Osteocyte (in vitro differentiated cells): ENCODE data around the gene C4orf50. TPM values are rescaled to one million over a fixed set of nuclear protein-coding genes. Genes with fewer than 3 reads are reported as not detected.

Experiments
- DNase-seq: peaks from one replicate; pipeline ENCODE4 v3.0.0; 2021; ENCODE audit warnings: mixed read lengths; ENCODE audit not compliant: unreplicated experiment; ENCODE audit errors: extremely low spot score
- H3K27ac Mint-ChIP-seq: one replicate; pipeline ENCODE4 v1.8.0; 2021; ENCODE audit warnings: mild to moderate bottlenecking, mixed read lengths; ENCODE audit not compliant: unreplicated experiment
- H3K27me3 Mint-ChIP-seq: one replicate; pipeline ENCODE4 v1.8.0; 2021; ENCODE audit warnings: mixed read lengths; ENCODE audit not compliant: unreplicated experiment
- H3K36me3 Mint-ChIP-seq: one replicate; pipeline ENCODE4 v1.8.0; 2021; ENCODE audit warnings: mixed read lengths; ENCODE audit not compliant: unreplicated experiment
- H3K4me1 Mint-ChIP-seq: one replicate; pipeline ENCODE4 v1.8.0; 2021; ENCODE audit warnings: mixed read lengths; ENCODE audit not compliant: unreplicated experiment
- H3K4me3 Mint-ChIP-seq: one replicate; pipeline ENCODE4 v1.8.0; 2021; ENCODE audit warnings: mild to moderate bottlenecking, moderate library complexity, mixed read lengths; ENCODE audit not compliant: unreplicated experiment
- H3K9me3 Mint-ChIP-seq: one replicate; pipeline ENCODE4 v1.8.0; 2021; ENCODE audit warnings: mixed read lengths; ENCODE audit not compliant: unreplicated experiment
- microRNA-seq: library from miRNA; unstranded; fragments of <30 nt; microRNA quantifications from one replicate; pipeline ENCODE4 v1.1.0, GENCODE V29; 2020; ENCODE audit not compliant: unreplicated experiment
- total RNA-seq: library from RNA; stranded (reverse); gene quantifications from 2 replicates; pipeline ENCODE4 v1.2.1, GENCODE V29; 2021
- TF ChIP-seq, protein P1 (sequence below): fragments of 200-600 bp; sonication (generic); IDR thresholded peaks from 2 replicates; pipeline ENCODE4 v1.5.0; 2021; ENCODE audit warnings: antibody characterized with exemption, mild to moderate bottlenecking, moderate library complexity

C4orf50 gene
- total RNA-seq, 1 donor from 2014 or later: not detected

DNA sequence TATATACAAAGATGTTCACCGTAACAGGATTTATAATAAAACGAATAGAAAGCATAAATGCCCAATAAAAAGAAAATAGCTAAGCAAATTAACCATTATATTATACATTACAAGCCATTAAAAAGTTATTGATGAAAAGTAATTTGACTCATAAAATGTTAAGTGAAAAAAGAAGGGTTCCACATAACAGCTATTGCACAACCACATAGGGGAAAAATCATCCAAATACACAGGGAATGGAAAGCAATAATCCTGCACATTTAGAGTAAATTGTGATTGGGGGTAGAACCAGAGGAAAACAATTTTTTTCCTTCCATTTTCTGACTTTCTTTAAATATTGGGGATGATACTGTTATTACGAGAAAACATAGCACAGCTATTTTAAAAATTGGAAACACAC, 163.3 kb downstream of the C4orf50 start:
- TF ChIP-seq, protein P1, sequence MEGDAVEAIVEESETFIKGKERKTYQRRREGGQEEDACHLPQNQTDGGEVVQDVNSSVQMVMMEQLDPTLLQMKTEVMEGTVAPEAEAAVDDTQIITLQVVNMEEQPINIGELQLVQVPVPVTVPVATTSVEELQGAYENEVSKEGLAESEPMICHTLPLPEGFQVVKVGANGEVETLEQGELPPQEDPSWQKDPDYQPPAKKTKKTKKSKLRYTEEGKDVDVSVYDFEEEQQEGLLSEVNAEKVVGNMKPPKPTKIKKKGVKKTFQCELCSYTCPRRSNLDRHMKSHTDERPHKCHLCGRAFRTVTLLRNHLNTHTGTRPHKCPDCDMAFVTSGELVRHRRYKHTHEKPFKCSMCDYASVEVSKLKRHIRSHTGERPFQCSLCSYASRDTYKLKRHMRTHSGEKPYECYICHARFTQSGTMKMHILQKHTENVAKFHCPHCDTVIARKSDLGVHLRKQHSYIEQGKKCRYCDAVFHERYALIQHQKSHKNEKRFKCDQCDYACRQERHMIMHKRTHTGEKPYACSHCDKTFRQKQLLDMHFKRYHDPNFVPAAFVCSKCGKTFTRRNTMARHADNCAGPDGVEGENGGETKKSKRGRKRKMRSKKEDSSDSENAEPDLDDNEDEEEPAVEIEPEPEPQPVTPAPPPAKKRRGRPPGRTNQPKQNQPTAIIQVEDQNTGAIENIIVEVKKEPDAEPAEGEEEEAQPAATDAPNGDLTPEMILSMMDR: no peak
- DNase-seq: no peak
- Mint-ChIP-seq H3K4me3 (no peak overlapping the region), H3K27me3 (no peaks in the 10 kb centered on the region), H3K36me3 (no peaks in the 10 kb centered on the region), H3K27ac (no peak overlapping the region), H3K4me1 (no peaks in the 10 kb centered on the region), H3K9me3 (no peaks in the 10 kb centered on the region)

DNA sequence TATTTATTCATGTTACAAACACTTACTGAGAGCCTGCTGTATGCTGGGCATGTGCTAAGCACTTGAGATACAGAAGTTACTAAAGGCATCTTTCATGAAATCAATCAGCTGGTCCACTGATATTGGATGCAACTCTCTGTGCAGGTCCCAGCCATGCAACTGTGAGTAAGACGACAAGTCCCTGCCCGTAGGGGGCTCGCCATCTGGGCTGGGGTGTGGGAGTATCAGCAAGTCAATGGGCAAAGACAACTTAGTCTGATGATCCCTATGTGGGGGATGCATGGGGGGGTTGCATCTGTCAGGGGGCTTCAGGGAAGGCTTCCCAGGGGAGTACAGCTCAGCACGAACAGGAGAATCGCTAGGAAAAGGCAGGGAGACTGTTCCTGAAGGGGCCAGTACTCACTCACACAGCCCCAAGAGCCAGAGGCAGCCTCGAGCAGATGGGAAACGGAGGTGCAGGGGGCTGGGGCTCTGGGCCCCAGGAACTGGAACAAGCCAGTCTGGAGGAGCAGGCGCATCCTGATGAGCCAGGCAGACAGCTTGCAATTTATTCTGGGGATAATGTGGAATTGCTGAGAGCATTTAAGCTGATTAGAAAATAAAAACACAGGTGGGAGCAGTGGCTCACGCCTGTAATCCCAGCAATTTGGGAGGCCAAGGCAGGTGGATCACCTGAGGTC, 165.6 kb downstream of the C4orf50 start:
- TF ChIP-seq, protein P1: no peak
- Mint-ChIP-seq H3K9me3 (no peaks in the 10 kb centered on the region), H3K4me1 (no peaks in the 10 kb centered on the region), H3K27ac (no peak overlapping the region), H3K36me3 (peaks cover 11% of the 10 kb centered on the region), H3K27me3 (no peaks in the 10 kb centered on the region), H3K4me3 (no peak overlapping the region)
- no peak for DNase-seq

DNA sequence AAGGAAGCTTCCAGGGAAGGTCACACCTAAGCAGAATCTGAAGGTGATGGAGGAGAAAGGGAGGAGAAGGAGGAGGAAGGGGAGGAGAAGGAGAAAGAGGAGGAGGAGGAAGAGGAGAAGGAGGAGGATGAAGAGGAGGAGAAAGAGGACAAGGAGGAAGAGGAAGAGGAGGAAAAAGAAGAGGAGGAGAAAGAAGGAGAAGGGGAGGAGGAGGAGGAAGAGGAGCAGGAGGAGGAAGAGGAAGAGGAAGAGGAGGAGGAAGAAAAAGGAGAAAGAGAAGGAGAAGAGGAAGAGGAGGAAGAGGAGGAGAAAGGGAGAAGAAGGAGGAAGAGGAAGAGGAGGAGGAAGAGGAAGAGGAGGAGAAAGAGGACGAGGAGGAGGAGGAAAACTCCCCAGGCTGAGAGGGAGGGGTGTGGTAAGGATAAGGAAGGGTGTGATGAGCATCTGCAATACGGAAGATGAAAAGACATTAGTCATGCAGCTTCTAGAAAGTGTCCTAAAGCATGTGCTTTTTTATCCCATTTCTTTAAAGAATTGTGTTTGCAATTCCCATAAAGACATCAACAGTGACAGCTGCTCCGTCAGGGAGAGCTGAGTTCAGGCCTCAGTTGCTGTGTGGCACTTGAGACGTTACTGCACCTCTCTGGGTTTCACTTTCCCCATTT, 166.5 kb downstream of the C4orf50 start:
- no peak for DNase-seq
- Mint-ChIP-seq H3K27ac (no peak overlapping the region), H3K4me3 (no peak overlapping the region), H3K36me3 (peaks cover 11% of the 10 kb centered on the region), H3K27me3 (no peaks in the 10 kb centered on the region), H3K9me3 (no peaks in the 10 kb centered on the region), H3K4me1 (no peaks in the 10 kb centered on the region)
- TF ChIP-seq, protein P1: no peak

Small RNAs within 50 kb of the gene (microRNA-seq; reads per million reads assigned to microRNA genes)
- gene MIR378D1: not detected

Other genes starting within 250 kb of the C4orf50 start
- gene CRMP1, start 125.3 kb downstream of the C4orf50 start, total RNA-seq: 24.5 and 24.7 TPM in 2 replicates
- gene JAKMIP1, start 182.1 kb upstream of the C4orf50 start, total RNA-seq: not detected in 2 replicates